K562 (cell line): Measurements from ENCODE around the gene GP1BA. TPM values are rescaled to one million over a fixed set of nuclear protein-coding genes. Genes with fewer than 3 reads are reported as not detected.

Experiments used
- ATAC-seq: fragments of 200-7000 bp; cut with Tn5 transposase; 3 replicates; pipeline ENCODE4 v1.9.1; 2020; ENCODE audit warnings: moderate library complexity
- BruUV-seq: library from RNA; stranded (reverse); fragments of 400-500 nt; replicated peaks from 2 replicates; lab custom pipeline; 2021; lab: Mats Ljungman, UMichigan
- CTCF ChIA-PET: fragments of 300-600 bp; formaldehyde crosslinking; extraction: SDS; loops from one replicate; lab custom pipeline; 2021; ENCODE audit warnings: low intra/inter-chr PET ratio; lab: Yijun Ruan, JAX
- POLR2A ChIA-PET: fragments of 300-600, 350-650 bp; sonication (Branson Sonifier 250); formaldehyde crosslinking; extraction: SDS; loops from one replicate; lab custom pipeline; 2021; ENCODE audit warnings: antibody characterized with exemption, inconsistent platforms; lab: Yijun Ruan, JAX
- DNase-seq, 4 experiments: peaks; one replicate each; pipeline versions ENCODE4 v3.0.0 to v3.0.0-alpha.2; 2011 to 2018; ENCODE audit warnings: low spot score in 3 of 4, mixed read lengths in 3 of 4; ENCODE audit errors: extremely low read depth in 1 of 4
- FAIRE-seq: peaks from 2 replicates; lab custom pipeline; 2011; peaks lifted over from hg19 to GRCh38; lab: Jason Lieb, UNC
- H2AFZ ChIP-seq: 2 replicates; pipeline ENCODE4 v1.6.0; 2011; ENCODE audit warnings: low read depth, low read length, control low read depth, inconsistent platforms
- H3K27ac ChIP-seq: fragments of 200-600 bp; 3 replicates; pipeline ENCODE4 v1.8.0; 2011; ENCODE audit warnings: low read depth, mild to moderate bottlenecking, control low read depth, inconsistent platforms, low read length, moderate library complexity, mixed read lengths; ENCODE audit errors: extremely low read depth
- H3K27me3 ChIP-seq, 2 experiments: fragments of 300-600 bp in 1 of 2; 2 replicates in 1 of 2; 3 replicates in 1 of 2; pipeline versions ENCODE4 v1.6.0 to v1.8.0; 2011; ENCODE audit warnings: inconsistent platforms in 2 of 2, low read length in 2 of 2, mild to moderate bottlenecking in 1 of 2, mixed read lengths in 1 of 2, moderate library complexity in 1 of 2; ENCODE audit not compliant: control insufficient read depth in 2 of 2, insufficient read depth in 2 of 2
- H3K36me3 ChIP-seq: fragments of 300-600 bp; 3 replicates; pipeline ENCODE4 v1.8.0; 2011; ENCODE audit warnings: mild to moderate bottlenecking, low read length, inconsistent platforms; ENCODE audit not compliant: control insufficient read depth, insufficient read depth
- H3K4me1 ChIP-seq, 2 experiments: fragments of 200-600 bp in 1 of 2; replicated peaks in 1 of 2; 2 replicates in 1 of 2; 3 replicates in 1 of 2; pipeline versions ENCODE4 v1.5.1 to v1.8.0; 2011; ENCODE audit warnings: inconsistent platforms in 2 of 2, low read length in 2 of 2, mild to moderate bottlenecking in 1 of 2, mixed read lengths in 1 of 2, moderate library complexity in 1 of 2; ENCODE audit not compliant: control insufficient read depth in 2 of 2, insufficient read depth in 2 of 2
- H3K4me2 ChIP-seq: 2 replicates; pipeline ENCODE4 v1.6.1; 2011; ENCODE audit warnings: low read length, control low read depth, inconsistent platforms, mixed read lengths; ENCODE audit not compliant: insufficient read depth
- H3K4me3 ChIP-seq: fragments of 200-600 bp; sonication (generic), shearing (Covaris generic); 2 replicates; pipeline ENCODE4 v1.5.1; 2016; ENCODE audit warnings: control low read depth, inconsistent platforms
- H3K79me2 ChIP-seq: fragments of 200-600 bp; 3 replicates; pipeline ENCODE4 v1.8.0; 2011; ENCODE audit warnings: low read length, inconsistent platforms; ENCODE audit not compliant: control insufficient read depth, insufficient read depth
- H3K9ac ChIP-seq, 2 experiments: 2 replicates each; pipeline versions ENCODE4 v1.6.0 to v1.6.1; 2011; ENCODE audit warnings: low read depth in 2 of 2, low read length in 2 of 2, control low read depth in 1 of 2, inconsistent platforms in 1 of 2, mild to moderate bottlenecking in 1 of 2, mixed read lengths in 1 of 2; ENCODE audit not compliant: insufficient read depth in 1 of 2
- H3K9me1 ChIP-seq: one replicate; pipeline ENCODE4 v1.6.0; 2011; ENCODE audit warnings: inconsistent platforms, mild to moderate bottlenecking, low read length, moderate library complexity; ENCODE audit not compliant: control insufficient read depth, insufficient read depth
- H3K9me3 ChIP-seq: replicated peaks from 2 replicates; pipeline ENCODE4 v1.5.1; 2011; ENCODE audit warnings: low read depth, low read length, inconsistent platforms; ENCODE audit not compliant: control insufficient read depth, insufficient read depth
- H4K20me1 ChIP-seq: replicated peaks from 2 replicates; pipeline ENCODE4 v1.6.1; 2011; ENCODE audit warnings: low read length, inconsistent platforms, mixed read lengths; ENCODE audit not compliant: control insufficient read depth, insufficient read depth
- MAZ ChIP-seq, 2 experiments: fragments of 450-650 bp in 1 of 2; sonication (generic) in 1 of 2; formaldehyde crosslinking; IDR thresholded peaks in 1 of 2; conservative IDR thresholded peaks in 1 of 2; 2 replicates each; pipeline versions ENCODE4 v1.4.0 to v1.5.0; 2020; ENCODE audit warnings: mild to moderate bottlenecking in 1 of 2, missing genetic modification reagents in 1 of 2
- POLR2G ChIP-seq: fragments of 200-400 bp; formaldehyde crosslinking; IDR thresholded peaks from 2 replicates; pipeline ENCODE4 v1.6.1; 2017; ENCODE audit warnings: low read depth, mild to moderate bottlenecking, antibody characterized with exemption, low read length, moderate library complexity
- RBM22 ChIP-seq: fragments of 200-400 bp; formaldehyde crosslinking; IDR thresholded peaks from 2 replicates; pipeline ENCODE4 v1.6.1; 2018; ENCODE audit warnings: low read length, low read depth; ENCODE audit not compliant: poor library complexity, severe bottlenecking
- WGBS: fragments of 100-300 bp; shearing (Covaris generic); methylation state at CpG from one replicate; pipeline ENCODE4 v1.1.6; 2016; ENCODE audit warnings: low coverage, mixed read lengths; ENCODE audit not compliant: insufficient coverage; ENCODE audit errors: missing lambda C conversion rate; 5-methylcytosine and 5-hydroxymethylcytosine counted together
- in situ Hi-C: fragments of 300-500 bp; cut with MboI; formaldehyde crosslinking; loops from 4 replicates; pipeline ENCODE4 v1.15.0; 2018; ENCODE audit warnings: inconsistent platforms, mixed read lengths
- intact Hi-C: fragments of 100-400 bp; cut with micrococcal nuclease; formaldehyde crosslinking; loops from 2 replicates; pipeline ENCODE4 v1.14.2; 2022
- polyA plus RNA-seq, 8 experiments: library from polyadenylated mRNA; depleted of rRNA in 4 of 8; stranded (reverse) in 5 of 8; unstranded in 3 of 8; fragments of >200 nt; fragmentation: Nextera tagmentation in 2 of 8; fragmentation: Illumina TruSeq in 1 of 8; extraction: Ambion mirVana in 2 of 8; extraction: Trizol in 1 of 8; gene quantifications; 2 replicates each; pipeline versions ENCODE4 v1.2.1 to v1.2.3, GENCODE V29; 2011 to 2014; ENCODE audit warnings: inconsistent platforms in 1 of 8, missing spikeins in 1 of 8
- total RNA-seq, 7 experiments: library from RNA; depleted of rRNA in 6 of 7; stranded (reverse); fragments of >200 nt in 6 of 7; fragmentation: Illumina TruSeq in 2 of 7; extraction: Trizol in 2 of 7; gene quantifications; 2 replicates each; pipeline versions ENCODE4 v1.2.1 to v1.2.3, GENCODE V29; 2011 to 2021; ENCODE audit warnings: low replicate concordance in 1 of 7

GP1BA gene
- total and polyA plus RNA-seq, 9 of the 15 experiments (the other 6 are each of a cell fraction or from before 2014, with no cell fraction given) = 0.01 TPM; not detected in 8

GRCh38 chr17:4900231-4901107 is 31.6 kb upstream of the GP1BA start:
- POLR2A ChIA-PET = no interaction called here
- no TSS peak for BruUV-seq
- no peaks in the 10 kb centered on the region for H3K9me3 ChIP-seq
- H3K79me2 ChIP-seq = no peaks in the 10 kb centered on the region
- TF ChIP-seq MAZ (CRISPR knock-in tag; conservative IDR thresholded peaks at IDR 0.05 in 1 of 2, IDR thresholded peaks at IDR 0.05 in 1 of 2) (no peak), POLR2G (peak; percentile 34; the same call in 1 of the 2 replicates), RBM22 (peak; percentile 33)
- H3K9me1 ChIP-seq = peaks cover 2% of the 10 kb centered on the region
- no peak overlapping the region for H3K9ac ChIP-seq
- H2AFZ ChIP-seq = no peak overlapping the region
- H3K27me3 ChIP-seq = no peaks in the 10 kb centered on the region
- H3K36me3 ChIP-seq = peaks cover 13% of the 10 kb centered on the region; the same call in 1 of the 3 replicates
- in situ Hi-C loops (no loop called here), intact Hi-C loops (loop anchor here (10.0 kb wide), 1 partner anchor 64 kb away; the partner anchor contains the start of gene SPAG7)
- ATAC-seq (no peak), DNase-seq (no peak), FAIRE-seq (no peak)
- H4K20me1 ChIP-seq = no peaks in the 10 kb centered on the region
- H3K4me2 ChIP-seq = no peak overlapping the region
- WGBS = 96% methylated on average over 24 of the region's 65 CpGs
- H3K27ac ChIP-seq = no peak overlapping the region
- CTCF ChIA-PET = no interaction called here
- no peak overlapping the region for H3K4me3 ChIP-seq
- peaks cover 14 to 33% of the 10 kb centered on the region in 2 experiments for H3K4me1 ChIP-seq
